Mesenteric fat pad (tissue), 1 donor: ENCODE data around the gene RND2. TPM values are rescaled to one million over a fixed set of nuclear protein-coding genes. Genes with fewer than 3 reads are reported as not detected.
A peak's percentile ranks its signal among the peaks of the same experiment; 100 is the strongest.

Experiments
- DNase-seq: peaks from one replicate; pipeline ENCODE4 v3.0.0-alpha.2; 2020; ENCODE audit warnings: low spot score
- total RNA-seq: library from RNA; stranded (reverse); fragmentation: NEBNext Ultra II Directional; extraction: Animal tissue kit (Norgen Biotek cat#: 25700); gene quantifications from one replicate; pipeline ENCODE4 v1.2.1, GENCODE V29; 2021
- donor health status: DM: yes; HTN: yes; CAD: no.

RND2 gene
- total RNA-seq, 1 donor from 2014 or later = 0.45 TPM

DNA sequence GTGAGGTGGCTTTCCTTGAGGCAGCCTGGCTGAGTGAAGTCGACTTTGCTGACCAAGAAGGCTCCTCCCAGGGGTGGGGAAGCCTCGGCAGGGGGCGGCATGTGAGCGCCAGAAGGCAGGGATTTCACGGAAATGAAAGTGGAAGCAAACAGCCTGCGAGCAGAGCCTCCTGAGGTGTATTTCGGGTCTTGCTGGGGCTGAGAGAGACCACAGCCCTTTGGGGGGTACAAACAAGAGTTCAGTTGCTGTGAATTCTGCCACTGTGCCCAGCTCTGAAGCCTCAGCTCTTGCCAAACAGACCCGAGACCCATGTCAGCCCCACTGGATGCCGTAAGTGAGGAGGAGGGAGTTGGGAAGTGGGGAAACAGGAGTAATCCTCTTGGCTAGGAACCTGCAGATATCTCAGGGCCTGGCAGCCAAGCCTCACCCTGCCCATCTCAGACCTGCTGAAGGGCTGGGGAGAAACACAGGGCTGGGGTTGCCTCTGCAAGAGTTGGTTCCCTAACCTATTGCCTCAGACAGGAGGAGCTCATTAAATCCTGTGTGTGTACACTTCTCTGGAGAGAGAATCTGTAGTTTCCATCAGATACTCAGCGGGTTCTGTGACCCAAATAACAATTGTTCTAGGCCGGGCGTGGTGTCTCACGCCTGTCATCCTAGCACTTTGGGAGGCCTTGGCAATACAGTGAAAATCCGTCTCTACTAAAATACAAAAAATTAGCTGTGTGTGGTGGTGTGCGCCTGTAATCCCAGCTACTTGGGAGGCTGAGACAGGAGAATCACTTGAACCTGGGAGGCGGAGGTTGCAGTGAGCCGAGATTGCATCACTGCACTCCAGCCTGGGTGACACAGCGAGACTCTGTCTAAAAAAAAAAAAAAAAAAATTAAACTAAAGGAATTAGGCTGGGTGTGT lies 18.1 kb upstream of the RND2 start, which contains the start of gene IFI35:
IFI35 (plus strand) TSS at position 146 of the 913 bp plus-strand sequence; CDS start at position 310, 164 bp downstream.
- DNase-seq = peak; percentile 94

GRCh38 chr17:43010667-43011308 lies 14.2 kb upstream of the RND2 start:
- no peak for DNase-seq

DNA sequence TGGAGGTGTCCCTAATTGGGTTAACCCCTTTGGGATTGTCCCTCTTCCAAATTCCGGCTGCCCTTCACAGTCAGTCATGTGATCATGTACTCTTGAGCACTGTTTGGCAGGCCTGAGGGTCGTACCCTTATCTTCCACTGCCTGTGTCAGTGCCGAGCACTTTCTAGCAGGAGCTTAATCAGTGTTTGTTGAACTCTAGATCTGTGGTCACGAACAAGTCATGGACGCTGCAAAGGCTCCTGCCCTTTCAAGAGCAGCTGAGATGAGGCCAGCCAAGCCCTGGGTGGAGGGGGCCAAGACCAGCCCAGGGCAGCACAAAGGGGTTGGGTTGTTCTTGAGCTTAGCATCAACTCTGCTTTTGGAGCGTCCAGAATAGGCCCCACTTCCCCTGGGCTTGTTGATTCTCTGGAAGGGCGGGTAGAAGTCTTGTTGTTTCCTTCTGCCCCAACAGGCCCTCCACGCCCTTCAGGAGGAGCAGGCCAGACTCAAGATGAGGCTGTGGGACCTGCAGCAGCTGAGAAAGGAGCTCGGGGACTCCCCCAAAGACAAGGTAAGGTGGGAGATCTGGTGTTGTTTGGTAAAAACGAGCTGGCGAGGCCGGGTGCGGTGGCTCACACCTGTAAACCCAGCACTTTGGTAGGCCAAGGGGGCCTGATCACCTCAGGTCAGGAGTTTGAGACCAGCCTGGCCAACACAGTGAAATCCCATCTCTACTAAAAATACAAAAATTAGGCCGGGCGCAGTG lies 13.1 kb upstream of the RND2 start:
- DNase-seq = no peak

- DNase-seq = no peak
Measured at GRCh38 chr17:43013296-43013695, 11.7 kb upstream of the RND2 start.

- DNase-seq = no peak
Measured at GRCh38 chr17:43014020-43014648, 10.9 kb upstream of the RND2 start.

GRCh38 chr17:43014649-43015542 lies 10.1 kb upstream of the RND2 start:
- DNase-seq = no peak

DNA sequence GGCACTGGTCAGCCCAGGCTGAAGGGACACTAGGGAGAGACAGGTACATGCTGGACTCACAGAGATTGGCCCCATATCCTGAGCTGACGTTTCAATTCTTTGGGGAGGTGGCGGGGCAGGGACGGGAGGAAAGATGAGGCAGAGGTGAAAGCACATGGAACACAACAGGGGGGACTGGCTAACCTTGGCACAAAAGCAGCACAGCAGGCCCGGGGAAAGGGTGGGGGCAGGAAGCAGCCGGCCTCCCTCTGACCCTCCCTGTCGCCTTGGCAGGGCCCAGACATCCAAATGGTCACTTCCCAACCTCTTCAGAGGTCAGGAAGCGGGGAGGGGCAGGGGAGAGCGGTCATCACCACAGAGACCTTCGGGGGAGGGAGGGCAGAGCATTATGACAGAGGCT lies 9.5 kb upstream of the RND2 start:
- no peak for DNase-seq

DNA sequence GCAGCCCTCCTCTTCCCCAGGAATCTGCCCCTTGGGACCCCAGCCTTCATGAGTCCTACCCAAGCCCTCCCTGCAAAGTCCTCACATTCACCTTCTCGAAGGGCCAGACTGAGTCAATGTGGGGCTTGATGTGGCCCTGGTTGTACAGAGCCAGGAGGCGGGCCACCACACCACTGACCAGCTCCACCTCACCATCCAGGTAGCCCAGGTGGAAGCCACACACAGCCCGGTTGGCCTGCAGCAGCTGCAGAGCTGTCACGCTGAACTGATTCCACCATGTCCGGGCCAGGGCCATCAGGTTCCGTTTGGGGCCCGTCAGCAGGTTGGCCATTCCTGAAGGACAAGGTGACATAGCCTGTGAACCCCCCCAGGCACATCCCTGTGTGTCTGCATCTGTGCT lies 8.8 kb upstream of the RND2 start:
- no peak for DNase-seq

GRCh38 chr17:43018008-43018853 lies 6.8 kb upstream of the RND2 start:
- no peak for DNase-seq

DNA sequence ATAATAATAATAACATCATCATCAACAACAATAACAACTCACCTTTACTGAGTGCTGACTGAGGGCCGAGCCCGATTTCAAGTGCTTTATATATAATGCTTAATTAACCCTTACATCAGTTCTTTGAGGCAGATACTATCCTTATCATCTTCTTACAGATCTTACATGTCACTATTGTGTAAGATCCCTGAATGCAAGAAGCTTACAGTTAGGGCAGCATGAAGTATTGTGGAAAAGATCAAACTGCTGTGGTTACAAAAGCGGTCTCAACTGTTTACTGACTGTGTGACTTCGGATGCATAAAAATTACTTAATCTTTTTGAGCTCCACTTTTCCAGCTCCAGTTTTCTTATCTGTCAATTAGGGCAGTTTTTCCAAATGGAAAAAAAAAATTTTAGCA lies 6.1 kb upstream of the RND2 start:
- no peak for DNase-seq

DNA sequence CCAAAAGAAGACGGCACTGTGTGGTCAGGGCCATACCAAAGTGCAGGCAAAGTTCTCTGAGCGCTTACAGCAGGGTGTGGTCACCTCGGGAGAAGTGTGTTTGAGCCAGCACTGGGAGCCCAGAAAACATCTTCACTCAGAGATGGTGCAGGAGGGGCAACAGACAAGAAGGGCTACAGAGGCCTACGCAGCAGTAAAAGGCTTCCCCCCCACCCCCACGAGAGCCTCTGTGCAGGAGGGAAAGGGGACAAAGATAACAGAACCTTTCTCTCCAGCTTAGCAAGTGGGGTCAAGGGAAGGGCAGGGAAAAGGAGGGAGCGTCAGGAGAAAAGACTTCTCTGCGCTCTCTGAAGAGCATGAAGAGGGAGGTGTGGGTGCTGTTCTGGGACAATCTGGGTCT lies 5.6 kb upstream of the RND2 start:
- DNase-seq = no peak

DNA sequence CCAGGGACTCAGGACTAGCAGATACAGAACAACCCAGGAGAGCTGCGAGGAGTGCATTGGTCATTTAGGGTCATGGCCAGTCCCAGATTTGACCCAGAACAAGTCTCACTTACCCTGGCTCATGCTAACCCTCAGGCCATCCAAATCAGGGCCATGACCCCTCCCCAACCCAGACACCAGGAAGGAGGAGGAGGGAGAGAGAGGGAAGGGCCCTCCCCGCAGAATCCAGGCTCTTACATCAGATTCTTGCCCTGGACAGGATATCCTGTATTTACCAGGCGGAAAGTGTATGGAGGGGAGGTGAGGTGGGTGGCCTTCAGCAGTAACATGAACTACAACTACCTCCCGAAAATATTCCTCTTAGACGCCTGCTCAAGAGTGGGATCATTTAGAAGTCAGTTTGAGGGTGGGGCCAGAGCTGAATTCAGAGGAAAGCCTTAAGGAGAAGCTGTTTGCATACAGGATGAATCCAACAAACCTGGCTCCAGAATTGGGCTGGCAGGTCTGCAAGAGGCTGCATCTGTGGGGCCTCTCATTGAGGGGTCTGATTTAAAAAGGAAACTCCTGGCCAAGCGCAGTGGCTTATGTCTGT lies 4.9 kb upstream of the RND2 start:
- DNase-seq = no peak

- peak; percentile 92 for DNase-seq
Measured at GRCh38 chr17:43020789-43021740, 4.0 kb upstream of the RND2 start.

DNA sequence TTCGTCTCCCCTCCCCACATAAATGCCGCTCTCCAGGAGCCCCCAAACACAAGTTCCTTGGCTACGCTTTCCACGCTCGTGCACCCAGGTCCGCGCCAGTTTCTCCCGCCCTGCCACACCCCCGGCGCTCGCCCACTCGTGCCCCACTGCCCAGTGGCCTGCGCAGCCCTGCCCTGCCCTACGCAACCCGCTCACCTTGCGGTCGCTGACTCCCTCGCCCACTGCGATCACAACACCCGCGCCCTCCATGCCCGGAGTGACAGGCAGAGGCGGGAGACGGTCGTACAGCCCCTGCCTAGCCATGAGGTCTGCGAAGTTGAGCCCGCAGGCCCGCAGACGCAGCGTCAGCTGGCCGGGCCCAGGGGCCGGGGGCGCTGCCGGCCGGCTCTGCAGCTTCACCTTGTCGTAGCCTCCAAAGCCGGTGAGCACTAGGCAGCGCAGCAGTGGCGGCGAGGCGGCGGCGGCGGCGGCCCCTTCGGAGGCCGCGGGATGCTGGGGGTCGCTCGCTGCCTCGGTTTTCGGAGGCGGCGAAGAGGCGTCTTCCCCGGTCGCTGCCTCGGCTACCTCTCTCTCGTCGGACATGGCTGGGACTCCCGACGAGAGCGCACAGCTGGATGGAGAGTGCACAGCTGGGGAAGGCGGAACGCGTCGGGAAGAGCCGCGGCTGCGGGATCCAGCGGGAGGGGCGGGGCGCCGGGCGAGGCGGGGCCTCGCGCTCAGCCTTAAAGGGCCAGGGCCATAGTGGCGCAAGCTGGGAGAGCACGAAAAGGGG lies 3.1 kb upstream of the RND2 start, which contains the start of gene VAT1:
VAT1 (minus strand) TSS at position 645 of the 772 bp plus-strand sequence; CDS start at position 582, 63 bp downstream.
- peak; percentile 94 for DNase-seq

- DNase-seq = no peak
Measured at GRCh38 chr17:43025290-43025657, 243 bp downstream of the RND2 start.

DNA sequence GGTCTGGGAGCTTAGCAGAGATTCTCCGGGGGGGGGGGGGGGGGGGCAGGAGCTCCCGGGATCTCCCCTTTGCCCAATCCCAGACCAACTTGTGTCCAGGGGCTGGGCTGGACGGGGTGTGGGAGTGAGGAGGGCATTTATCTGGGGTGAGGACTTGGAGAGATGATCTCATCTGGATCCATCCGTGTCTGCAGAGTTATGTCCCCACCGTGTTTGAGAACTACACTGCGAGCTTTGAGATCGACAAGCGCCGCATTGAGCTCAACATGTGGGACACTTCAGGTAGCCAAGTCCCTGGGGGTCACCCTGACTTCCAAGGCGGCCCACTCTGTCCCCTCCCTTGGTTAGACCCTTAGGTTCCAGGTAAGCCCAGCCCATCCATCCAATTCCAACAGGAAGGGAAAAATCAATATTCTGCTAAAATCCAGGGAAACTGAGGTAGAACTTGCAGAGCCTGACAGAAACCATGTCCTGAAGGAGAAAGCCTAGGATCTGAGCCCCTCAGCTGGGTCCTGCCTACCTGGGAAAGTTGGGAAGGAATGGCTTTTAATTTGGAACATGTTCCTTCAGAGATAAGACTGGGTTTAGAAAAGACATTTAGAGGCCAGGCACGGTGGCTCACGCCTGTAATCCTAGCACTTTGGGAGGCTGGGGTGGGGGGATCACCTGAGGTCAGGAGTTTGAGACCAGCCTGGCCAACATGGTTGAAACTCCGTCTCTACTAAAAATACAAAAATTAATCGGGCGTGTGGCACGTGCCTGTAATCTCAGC lies 921 bp downstream of the RND2 start:
- no peak for DNase-seq
